Activated T-cell treated with anti-CD3 and anti-CD28 coated beads for 48 hours (primary cell): ENCODE results near the gene TESK1.
"Not testable (repeated sequence)": the region's sequence is repeated elsewhere in the genome, so short reads cannot be mapped to it uniquely, and the experiment has no call there.

Experiments used
- DNase-seq: peaks from one replicate; pipeline ENCODE4 v3.0.0-alpha.2; 2020; ENCODE audit warnings: low read depth

Gene TESK1

GRCh38 chr9:35615981-35616680 is 11.1 kb downstream of the TESK1 start:
- DNase-seq = no peak

DNA sequence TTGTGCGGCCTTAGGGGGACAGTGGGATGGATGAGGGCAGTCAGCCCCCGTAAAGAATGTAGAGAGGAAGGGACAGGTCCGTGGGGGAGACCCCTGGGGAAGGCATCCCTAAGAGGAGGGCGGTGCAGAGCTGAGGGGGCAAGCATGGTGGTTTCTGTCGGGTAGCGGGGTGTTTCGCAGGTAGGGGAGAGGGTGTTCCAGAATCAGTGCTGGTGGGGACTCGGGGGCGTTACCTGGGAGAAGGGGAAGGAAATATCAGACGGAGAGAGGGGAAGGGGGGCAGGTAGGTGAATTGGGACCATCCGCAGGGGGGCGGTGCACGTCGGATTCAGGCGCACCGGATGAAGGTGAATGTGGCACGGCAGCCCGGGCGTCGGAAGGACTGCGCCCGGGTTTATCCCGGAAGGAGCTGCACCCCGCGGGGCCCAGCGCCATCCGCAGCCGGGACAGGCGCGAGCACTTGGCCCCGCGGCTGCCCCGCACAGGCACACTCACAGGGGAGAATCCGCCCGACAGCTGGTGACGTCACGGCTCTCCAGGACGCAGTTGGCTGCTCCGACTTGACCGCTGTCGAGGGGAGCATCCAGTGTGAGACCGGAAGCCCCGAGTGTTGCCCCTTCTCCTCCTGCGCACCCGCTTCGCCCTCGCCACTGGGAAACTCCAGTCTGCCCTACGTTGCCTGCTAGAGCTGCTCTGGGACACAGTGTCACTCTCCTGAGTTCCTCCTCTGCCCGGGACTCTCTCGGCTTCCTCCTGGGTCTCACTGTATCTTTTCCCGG is 11.8 kb downstream of the TESK1 start:
- DNase-seq = peak; percentile 63

GRCh38 chr9:35617548-35617947 is 12.5 kb downstream of the TESK1 start:
- DNase-seq = no peak

- no peak for DNase-seq
These were observed 13.3 kb downstream of the TESK1 start, which contains the start of gene CD72 for GRCh38 chr9:35618325-35618727. TSS of gene CD72 (minus strand) at chr9:35618413. CDS start at chr9:35618303, 110 bp downstream.

- no peak for DNase-seq
These were observed 14.1 kb downstream of the TESK1 start for GRCh38 chr9:35618854-35619799.

DNA sequence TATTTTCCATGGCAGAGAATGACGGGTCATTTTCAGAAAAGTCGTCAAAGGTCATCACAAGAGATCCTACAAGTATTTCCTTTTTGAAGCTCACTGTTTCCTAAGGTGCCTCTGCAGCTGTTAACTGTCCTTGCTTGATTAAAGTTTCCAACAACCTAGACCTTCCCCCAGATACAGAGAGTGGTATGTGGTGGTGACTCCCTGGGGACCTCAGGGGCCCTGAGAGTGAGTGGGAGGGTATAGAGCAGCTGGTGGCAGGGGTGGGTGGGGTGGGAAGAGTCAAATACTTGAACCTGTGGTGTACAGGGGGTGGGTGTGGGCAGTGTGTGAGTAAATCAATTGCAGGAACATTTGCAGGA is 14.7 kb downstream of the TESK1 start:
- DNase-seq = no peak

DNA sequence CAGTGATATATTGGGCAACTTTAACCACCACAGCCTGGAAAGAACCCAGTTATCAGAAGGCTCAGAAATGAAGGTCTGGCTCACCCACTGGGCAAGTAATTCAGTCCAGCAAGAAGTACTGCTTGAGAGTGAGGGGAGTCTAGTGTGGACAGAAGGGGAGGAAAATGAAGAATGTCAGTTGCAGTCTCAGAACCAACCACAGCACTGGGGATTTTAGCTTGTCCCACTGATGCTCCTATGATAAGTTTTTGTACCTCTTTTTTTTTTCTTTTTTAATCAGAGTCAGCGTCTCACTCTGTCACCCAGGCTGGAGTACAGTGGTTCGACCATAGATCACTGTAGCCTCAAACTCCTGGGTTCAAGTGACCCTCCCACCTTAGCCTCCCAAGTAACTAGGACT is 22.5 kb downstream of the TESK1 start:
- no peak for DNase-seq

DNA sequence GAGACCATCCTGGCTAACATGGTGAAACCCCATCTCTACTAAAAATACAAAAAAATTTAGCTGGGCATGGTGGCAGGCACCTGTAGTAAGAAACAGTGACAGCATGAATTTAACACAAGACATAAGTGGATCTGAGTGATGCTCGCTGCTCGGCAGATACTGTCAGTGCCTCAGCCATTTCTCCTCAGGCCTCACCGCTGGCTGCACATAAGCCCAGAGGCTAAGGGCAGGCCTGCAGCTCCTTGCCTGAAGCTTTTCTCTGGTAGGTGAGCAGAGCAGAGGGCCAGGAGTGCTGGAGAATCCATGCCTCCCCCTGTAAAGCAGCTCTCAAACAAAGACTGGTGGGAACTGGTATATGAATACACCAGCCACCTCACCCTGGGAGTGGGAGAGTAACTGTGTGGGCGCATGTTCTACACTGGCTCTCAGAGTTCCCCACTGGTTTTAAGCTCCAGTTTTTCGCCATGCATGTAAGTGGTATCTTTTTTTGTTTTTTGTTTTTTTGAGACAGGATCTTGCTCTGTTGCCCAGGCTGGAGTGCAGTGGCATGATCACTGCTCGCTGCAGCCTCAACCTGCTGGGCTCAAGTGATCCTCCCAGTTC is 23.4 kb downstream of the TESK1 start:
- DNase-seq = no peak

GRCh38 chr9:35629597-35629996 is 24.5 kb downstream of the TESK1 start:
- no peak for DNase-seq

GRCh38 chr9:35635730-35636129 is 30.7 kb downstream of the TESK1 start:
- no peak for DNase-seq

GRCh38 chr9:35636135-35636876 is 31.2 kb downstream of the TESK1 start:
- no peak for DNase-seq

DNA sequence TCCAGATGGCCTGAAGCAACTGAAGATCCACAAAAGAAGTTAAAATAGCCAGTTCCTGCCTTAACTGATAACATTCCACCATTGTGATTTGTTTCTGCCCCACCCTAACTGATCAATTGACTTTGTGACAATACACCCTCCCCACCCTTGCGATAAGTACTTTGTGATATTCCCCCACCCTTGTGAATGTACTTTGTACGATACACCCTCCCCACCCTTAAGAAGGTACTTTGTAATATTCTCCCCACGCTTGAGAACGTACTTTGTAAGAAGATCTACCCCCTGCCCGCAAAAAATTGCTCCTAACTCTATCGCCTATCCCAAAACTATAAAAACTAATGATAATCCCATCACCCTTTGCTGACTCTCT is 31.8 kb downstream of the TESK1 start:
- not testable (repeated sequence) for DNase-seq

GRCh38 chr9:35637427-35637955 is 32.4 kb downstream of the TESK1 start:
- DNase-seq = not testable (repeated sequence)

DNA sequence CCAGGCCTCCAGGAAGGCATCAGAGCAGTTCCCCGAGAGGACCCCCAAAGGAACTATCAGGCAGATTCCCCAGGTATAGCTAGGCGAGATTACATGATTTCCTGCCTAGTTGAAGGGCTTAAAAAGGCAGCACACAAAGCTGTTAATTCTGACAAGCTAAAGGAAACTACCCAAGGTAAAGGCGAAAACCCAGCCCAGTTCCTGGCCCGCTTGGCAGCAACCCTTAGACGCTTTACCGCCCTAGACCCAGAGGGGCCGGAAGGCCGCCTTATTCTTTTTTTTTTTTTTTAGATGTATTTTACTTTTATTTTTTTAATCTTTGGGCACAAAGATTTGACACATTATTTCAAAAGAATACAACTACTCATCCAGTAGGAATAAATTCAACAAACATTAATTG is 33.7 kb downstream of the TESK1 start:
- DNase-seq = not testable (repeated sequence)

GRCh38 chr9:35639225-35639624 is 34.2 kb downstream of the TESK1 start:
- not testable (repeated sequence) for DNase-seq

GRCh38 chr9:35639631-35640030 is 34.6 kb downstream of the TESK1 start:
- no peak for DNase-seq

DNA sequence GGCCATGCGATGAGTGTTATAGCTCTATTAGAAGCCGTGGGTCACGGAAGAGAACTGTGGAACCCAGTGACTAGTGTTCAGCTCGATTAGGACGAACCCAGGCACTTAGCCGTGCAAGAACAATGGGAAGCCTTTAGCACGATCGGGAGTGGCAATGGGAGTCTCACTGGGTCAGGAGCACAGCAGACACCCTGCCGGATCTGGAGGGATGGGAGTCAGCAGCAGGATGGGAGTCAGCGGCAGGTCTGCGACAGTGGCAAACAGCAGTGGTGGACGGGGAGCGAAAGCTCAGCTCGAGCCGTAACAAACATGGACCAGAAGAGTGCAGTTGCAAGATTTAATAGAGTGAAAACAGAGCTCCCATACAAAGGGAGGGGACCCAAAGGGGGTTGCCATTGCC is 35.4 kb downstream of the TESK1 start:
- DNase-seq = not testable (repeated sequence)

GRCh38 chr9:35641478-35641877 is 36.4 kb downstream of the TESK1 start:
- not testable (repeated sequence) for DNase-seq

- DNase-seq = no peak
These were observed 38.0 kb downstream of the TESK1 start for GRCh38 chr9:35643046-35643445.

DNA sequence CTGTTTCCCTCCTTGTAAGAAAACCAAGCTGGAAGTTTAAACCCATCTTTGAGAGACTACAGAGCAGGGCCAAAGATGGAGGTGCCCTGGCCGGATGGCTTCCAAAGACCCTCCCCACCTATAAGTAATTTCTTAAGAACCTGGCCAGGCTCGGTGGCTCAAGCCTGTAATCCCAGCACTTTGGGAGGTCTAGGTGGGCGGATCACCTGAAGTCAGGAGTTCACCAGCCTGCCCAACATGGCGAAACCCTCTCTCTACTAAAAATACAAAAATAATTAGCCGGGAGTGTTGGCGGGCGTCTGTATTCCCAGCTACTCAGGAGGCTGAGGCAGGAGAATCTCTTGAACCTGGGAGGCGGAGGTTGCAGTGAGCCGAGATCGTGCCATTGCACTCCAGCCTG is 40.7 kb downstream of the TESK1 start:
- not testable (repeated sequence) for DNase-seq

DNA sequence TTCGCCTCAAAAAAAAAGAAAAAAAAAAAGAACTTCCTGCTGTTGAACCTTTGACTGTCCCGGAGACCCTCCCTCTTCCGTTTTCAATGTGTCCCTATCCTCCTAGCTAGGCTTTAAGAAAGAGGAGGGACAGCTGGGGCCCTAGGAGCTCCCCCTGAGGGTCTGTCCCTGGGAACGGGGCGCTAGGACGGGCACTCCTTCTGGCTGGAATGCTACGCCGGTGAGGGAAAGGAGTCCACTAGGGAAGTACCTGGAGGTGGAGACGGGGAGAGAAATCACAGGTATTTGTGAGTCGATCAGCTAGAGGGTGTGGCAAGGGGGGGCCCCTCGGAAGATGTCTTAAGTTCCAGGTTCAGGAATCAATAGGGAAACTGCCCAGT is 41.1 kb downstream of the TESK1 start:
- no peak for DNase-seq
